Stimulated activated CD8-positive, alpha-beta memory T cell treated with anti-CD3 and anti-CD28 coated beads, Interleukin-4, amount 100 ng/mL, for 1 hour (primary cell): ENCODE data around the gene TMEM106C.

ENCODE experiments used
- DNase-seq, 2 donors: peaks; one replicate each; pipeline ENCODE4 v3.0.0-alpha.2; 2020; ENCODE audit warnings: low read depth in 2 of 2, low spot score in 1 of 2

The TMEM106C gene

GRCh38 chr12:47992776-47993175, 29.4 kb downstream of the TMEM106C start:
- no peak for DNase-seq

- no peak for DNase-seq
These were observed 30.1 kb downstream of the TMEM106C start for GRCh38 chr12:47993491-47993890.

- DNase-seq: no peak
These were observed 32.6 kb downstream of the TMEM106C start for GRCh38 chr12:47995981-47996401.

- DNase-seq: no peak
These were observed 33.9 kb downstream of the TMEM106C start for GRCh38 chr12:47997321-47997720.

GRCh38 chr12:47999816-48000215, 36.4 kb downstream of the TMEM106C start:
- DNase-seq: no peak

GRCh38 chr12:48000878-48001504, 37.6 kb downstream of the TMEM106C start:
- no peak for DNase-seq

- no peak for DNase-seq
These were observed 38.4 kb downstream of the TMEM106C start for GRCh38 chr12:48001505-48002413.

GRCh38 chr12:48002414-48002730, 39.0 kb downstream of the TMEM106C start:
- DNase-seq: no peak

GRCh38 chr12:48002773-48003218, 39.4 kb downstream of the TMEM106C start:
- no peak for DNase-seq

- DNase-seq: no peak
These were observed 40.0 kb downstream of the TMEM106C start for GRCh38 chr12:48003226-48004052.

- DNase-seq: no peak
These were observed 40.9 kb downstream of the TMEM106C start, which contains the start of gene COL2A1 for GRCh38 chr12:48004053-48004941. Gene COL2A1 (minus strand): TSS chr12:48004476. CDS start chr12:48004321, 155 bp downstream.

- DNase-seq: no peak
These were observed 41.8 kb downstream of the TMEM106C start for GRCh38 chr12:48005001-48005749.

- no peak for DNase-seq
These were observed 42.3 kb downstream of the TMEM106C start for GRCh38 chr12:48005750-48006021.

GRCh38 chr12:48007206-48007605, 43.8 kb downstream of the TMEM106C start:
- no peak for DNase-seq

- DNase-seq: no peak
These were observed 45.0 kb downstream of the TMEM106C start for GRCh38 chr12:48008349-48008748.

GRCh38 chr12:48008950-48009349, 45.6 kb downstream of the TMEM106C start:
- DNase-seq: no peak

GRCh38 chr12:48009471-48009870, 46.1 kb downstream of the TMEM106C start:
- DNase-seq: no peak

- DNase-seq: no peak
These were observed 47.1 kb downstream of the TMEM106C start for GRCh38 chr12:48010366-48010970.

- DNase-seq: no peak
These were observed 48.7 kb downstream of the TMEM106C start for GRCh38 chr12:48012070-48012469.

- no peak for DNase-seq
These were observed 49.9 kb downstream of the TMEM106C start for GRCh38 chr12:48013287-48013686.
